ENCODE data around the gene PPP2R1B. TPM values are rescaled to one million over a fixed set of nuclear protein-coding genes. Genes with fewer than 3 reads are reported as not detected.

The PPP2R1B gene
- total RNA-seq, 2 experiments from 2014 or later = 55.2 to 64.9 TPM

- no peak overlapping the region for H3K27ac Mint-ChIP-seq
- peaks cover 5% of the 10 kb centered on the region for H3K36me3 Mint-ChIP-seq
- H3K4me1 Mint-ChIP-seq = peaks cover 12% of the 10 kb centered on the region
- H3K9me3 Mint-ChIP-seq (ENCODE audit: low read depth) = no peaks in the 10 kb centered on the region
- no peak overlapping the region for H3K4me3 Mint-ChIP-seq
- ATAC-seq (peak; percentile 61), DNase-seq (no peak)
- H3K27me3 Mint-ChIP-seq = no peaks in the 10 kb centered on the region
- CTCF ChIA-PET = interaction anchor here (1.6 to 2.2 kb wide), 2 partner anchors 10 to 98 kb away, joined by 3 to 5 read pairs; partner anchors contain the start of gene SIK2
Observed at GRCh38 chr11:111700162-111700561, 66.0 kb downstream of the PPP2R1B start.

- ATAC-seq = no peak
- CTCF ChIA-PET = interaction anchor here (1.0 to 2.2 kb wide), 4 partner anchors 10 to 97 kb away, joined by 3 to 5 read pairs (median 4); partner anchors contain the start of gene SIK2
- no peaks in the 10 kb centered on the region for H3K9me3 Mint-ChIP-seq (ENCODE audit: low read depth)
- no peak overlapping the region for H3K27ac Mint-ChIP-seq
- H3K4me1 Mint-ChIP-seq = peaks cover 12% of the 10 kb centered on the region
- no peak overlapping the region for H3K4me3 Mint-ChIP-seq
- H3K27me3 Mint-ChIP-seq = no peaks in the 10 kb centered on the region
- H3K36me3 Mint-ChIP-seq = peaks cover 2% of the 10 kb centered on the region
- no peak for DNase-seq
Observed at GRCh38 chr11:111699579-111700156, 66.5 kb downstream of the PPP2R1B start.

- Mint-ChIP-seq H3K36me3 (peaks cover 2% of the 10 kb centered on the region), H3K4me1 (peaks cover 12% of the 10 kb centered on the region), H3K9me3 (ENCODE audit: low read depth) (no peaks in the 10 kb centered on the region), H3K27ac (no peak overlapping the region), H3K27me3 (no peaks in the 10 kb centered on the region), H3K4me3 (no peak overlapping the region)
- ATAC-seq (no peak), DNase-seq (no peak)
- CTCF ChIA-PET = interaction anchor here (1.0 to 2.2 kb wide), 5 partner anchors 11 to 142 kb away, joined by 3 to 5 read pairs (median 3); partner anchors contain the start of gene SIK2
Observed at GRCh38 chr11:111698852-111699559, 67.2 kb downstream of the PPP2R1B start.

- ATAC-seq = no peak
Observed at GRCh38 chr11:111697933-111698371, 68.2 kb downstream of the PPP2R1B start.

GRCh38 chr11:111696556-111696955 is 69.6 kb downstream of the PPP2R1B start:
- Mint-ChIP-seq H3K27ac (no peak overlapping the region), H3K4me3 (no peak overlapping the region), H3K4me1 (peaks cover 12% of the 10 kb centered on the region), H3K27me3 (no peaks in the 10 kb centered on the region), H3K36me3 (no peaks in the 10 kb centered on the region), H3K9me3 (ENCODE audit: low read depth) (no peaks in the 10 kb centered on the region)
- CTCF ChIA-PET = no interaction called here
- no peak for ATAC-seq
- no peak for DNase-seq

More at GRCh38 chr11:111697933-111698371, 68.2 kb downstream of the PPP2R1B start:
- Mint-ChIP-seq H3K9me3 (ENCODE audit: low read depth) (no peaks in the 10 kb centered on the region), H3K36me3 (no peaks in the 10 kb centered on the region), H3K4me3 (no peak overlapping the region), H3K27me3 (no peaks in the 10 kb centered on the region), H3K27ac (no peak overlapping the region), H3K4me1 (peaks cover 12% of the 10 kb centered on the region)
- DNase-seq = no peak
- CTCF ChIA-PET = interaction anchor here (1.0 to 2.2 kb wide), 3 partner anchors 45 to 143 kb away, joined by 3 to 5 read pairs (median 3); partner anchors contain the start of gene SIK2

- ATAC-seq = no peak
- H3K36me3 Mint-ChIP-seq = peaks cover 4% of the 10 kb centered on the region
- H3K27me3 Mint-ChIP-seq = no peaks in the 10 kb centered on the region
- no peak for DNase-seq
- CTCF ChIA-PET = no interaction called here
- no peak overlapping the region for H3K4me3 Mint-ChIP-seq
- no peak overlapping the region for H3K27ac Mint-ChIP-seq
- peaks cover 5% of the 10 kb centered on the region for H3K4me1 Mint-ChIP-seq
- no peaks in the 10 kb centered on the region for H3K9me3 Mint-ChIP-seq (ENCODE audit: low read depth)
Observed at GRCh38 chr11:111694851-111695250, 71.3 kb downstream of the PPP2R1B start.

- H3K4me3 Mint-ChIP-seq = no peak overlapping the region
- DNase-seq (no peak), ATAC-seq (no peak)
- H3K9me3 Mint-ChIP-seq (ENCODE audit: low read depth) = no peaks in the 10 kb centered on the region
- H3K27me3 Mint-ChIP-seq = no peaks in the 10 kb centered on the region
- no peaks in the 10 kb centered on the region for H3K4me1 Mint-ChIP-seq
- CTCF ChIA-PET = no interaction called here
- no peak overlapping the region for H3K27ac Mint-ChIP-seq
- H3K36me3 Mint-ChIP-seq = peaks cover 12% of the 10 kb centered on the region
Observed at GRCh38 chr11:111693224-111693937, 72.8 kb downstream of the PPP2R1B start.

- no peaks in the 10 kb centered on the region for H3K9me3 Mint-ChIP-seq (ENCODE audit: low read depth)
- ATAC-seq (no peak), DNase-seq (no peak)
- H3K4me1 Mint-ChIP-seq = no peaks in the 10 kb centered on the region
- CTCF ChIA-PET = interaction anchor here (0.6 kb wide), 1 partner anchor 808 kb away, joined by 3 read pairs; no protein-coding TSS in a partner anchor
- H3K4me3 Mint-ChIP-seq = no peak overlapping the region
- H3K36me3 Mint-ChIP-seq = peaks cover 16% of the 10 kb centered on the region
- no peaks in the 10 kb centered on the region for H3K27me3 Mint-ChIP-seq
- H3K27ac Mint-ChIP-seq = no peak overlapping the region
Observed at GRCh38 chr11:111691741-111692140, 74.4 kb downstream of the PPP2R1B start.

GRCh38 chr11:111691176-111691575 is 75.0 kb downstream of the PPP2R1B start:
- Mint-ChIP-seq H3K36me3 (peaks cover 16% of the 10 kb centered on the region), H3K27ac (no peak overlapping the region), H3K9me3 (ENCODE audit: low read depth) (no peaks in the 10 kb centered on the region), H3K27me3 (no peaks in the 10 kb centered on the region), H3K4me1 (no peaks in the 10 kb centered on the region), H3K4me3 (no peak overlapping the region)
- CTCF ChIA-PET = no interaction called here
- ATAC-seq (no peak), DNase-seq (no peak)

- Mint-ChIP-seq H3K27ac (no peak overlapping the region), H3K4me3 (no peak overlapping the region), H3K9me3 (ENCODE audit: low read depth) (no peaks in the 10 kb centered on the region), H3K36me3 (peaks cover 19% of the 10 kb centered on the region), H3K27me3 (no peaks in the 10 kb centered on the region), H3K4me1 (no peaks in the 10 kb centered on the region)
- no peak for ATAC-seq
- CTCF ChIA-PET = no interaction called here
- DNase-seq = no peak
Observed at GRCh38 chr11:111688013-111688412, 78.2 kb downstream of the PPP2R1B start.

- no peak overlapping the region for H3K27ac Mint-ChIP-seq
Observed at GRCh38 chr11:111684251-111684650, 81.9 kb downstream of the PPP2R1B start.

GRCh38 chr11:111683806-111684205 is 82.4 kb downstream of the PPP2R1B start:
- Mint-ChIP-seq H3K4me1 (no peaks in the 10 kb centered on the region), H3K27ac (no peak overlapping the region), H3K36me3 (peaks cover 9% of the 10 kb centered on the region), H3K4me3 (no peak overlapping the region), H3K9me3 (ENCODE audit: low read depth) (no peaks in the 10 kb centered on the region), H3K27me3 (no peaks in the 10 kb centered on the region)
- DNase-seq (no peak), ATAC-seq (no peak)
- CTCF ChIA-PET = no interaction called here

More at GRCh38 chr11:111684251-111684650, 81.9 kb downstream of the PPP2R1B start:
- Mint-ChIP-seq H3K27me3 (no peaks in the 10 kb centered on the region), H3K4me3 (no peak overlapping the region), H3K4me1 (no peaks in the 10 kb centered on the region), H3K36me3 (peaks cover 13% of the 10 kb centered on the region), H3K9me3 (ENCODE audit: low read depth) (no peaks in the 10 kb centered on the region)
- DNase-seq = no peak
- CTCF ChIA-PET = no interaction called here
- no peak for ATAC-seq

- Mint-ChIP-seq H3K27ac (no peak overlapping the region), H3K27me3 (no peaks in the 10 kb centered on the region), H3K4me3 (no peak overlapping the region), H3K4me1 (no peaks in the 10 kb centered on the region), H3K36me3 (peaks cover 11% of the 10 kb centered on the region), H3K9me3 (ENCODE audit: low read depth) (no peaks in the 10 kb centered on the region)
- ATAC-seq (no peak), DNase-seq (no peak)
- CTCF ChIA-PET = no interaction called here
Observed at GRCh38 chr11:111680486-111681175, 85.6 kb downstream of the PPP2R1B start.

All from activated CD8-positive, alpha-beta memory T cell treated with anti-CD3 and anti-CD28 coated beads, Interleukin-2, amount 10 ng/mL, durations not matched to agents 7 days and 5 days (primary cell).